Measurements from ENCODE around the gene FBXO31.

Gene FBXO31

DNA sequence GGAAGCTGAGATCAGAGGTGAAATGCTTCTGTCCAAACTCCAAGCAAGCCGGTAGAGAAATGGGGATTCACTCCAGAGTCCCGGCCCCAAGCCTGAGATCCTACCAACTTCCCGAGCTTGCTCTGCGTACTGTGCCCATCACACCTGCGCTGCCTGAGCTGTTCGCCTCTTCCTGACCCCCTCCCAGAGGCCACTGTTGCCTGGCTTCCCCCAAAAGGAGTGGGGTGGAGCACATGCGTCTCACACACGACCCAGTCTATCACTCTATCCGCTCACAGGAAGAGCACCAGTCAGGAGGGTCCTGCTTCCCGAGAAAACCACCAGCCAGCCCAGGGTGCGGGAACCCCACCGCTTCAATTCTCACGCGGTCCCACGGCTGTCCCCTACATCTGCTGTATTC is 52.9 kb downstream of the FBXO31 start:
- Histone ChIP-seq H3K27ac (ENCODE audit: low read length) (no peak overlapping the region), H2AFZ (ENCODE audit: low read depth, low read length) (no peak overlapping the region), H3K79me2 (ENCODE audit: insufficient read depth, low read length) (peaks cover 4% of the 10 kb centered on the region; the same call in 1 of the 2 replicates), H3K4me1 (ENCODE audit: insufficient read depth, low read length) (no peaks in the 10 kb centered on the region), H4K20me1 (ENCODE audit: insufficient read depth, low read length) (peaks cover 30% of the 10 kb centered on the region), H3K9me3 (ENCODE audit: insufficient read depth, low read length, severe bottlenecking) (no peaks in the 10 kb centered on the region), H3K27me3 (ENCODE audit: insufficient read depth, low read length, poor library complexity) (no peaks in the 10 kb centered on the region), H3K4me2 (ENCODE audit: insufficient read depth, low read length) (no peak overlapping the region), H3K4me3 (ENCODE audit: low read depth in 1 of 2, low read length in 2 of 2) (no peak overlapping the region), H3K36me3 (ENCODE audit: insufficient read depth, low read length) (peaks cover 79% of the 10 kb centered on the region), H3K9ac (ENCODE audit: low read depth, low read length) (no peak overlapping the region)
- no peak for TF ChIP-seq EZH2 (IDR thresholded peaks at IDR 0.05; ENCODE audit: borderline replicate concordance, low read depth, low read length, severe bottlenecking)
- TF ChIP-seq, protein P1, sequence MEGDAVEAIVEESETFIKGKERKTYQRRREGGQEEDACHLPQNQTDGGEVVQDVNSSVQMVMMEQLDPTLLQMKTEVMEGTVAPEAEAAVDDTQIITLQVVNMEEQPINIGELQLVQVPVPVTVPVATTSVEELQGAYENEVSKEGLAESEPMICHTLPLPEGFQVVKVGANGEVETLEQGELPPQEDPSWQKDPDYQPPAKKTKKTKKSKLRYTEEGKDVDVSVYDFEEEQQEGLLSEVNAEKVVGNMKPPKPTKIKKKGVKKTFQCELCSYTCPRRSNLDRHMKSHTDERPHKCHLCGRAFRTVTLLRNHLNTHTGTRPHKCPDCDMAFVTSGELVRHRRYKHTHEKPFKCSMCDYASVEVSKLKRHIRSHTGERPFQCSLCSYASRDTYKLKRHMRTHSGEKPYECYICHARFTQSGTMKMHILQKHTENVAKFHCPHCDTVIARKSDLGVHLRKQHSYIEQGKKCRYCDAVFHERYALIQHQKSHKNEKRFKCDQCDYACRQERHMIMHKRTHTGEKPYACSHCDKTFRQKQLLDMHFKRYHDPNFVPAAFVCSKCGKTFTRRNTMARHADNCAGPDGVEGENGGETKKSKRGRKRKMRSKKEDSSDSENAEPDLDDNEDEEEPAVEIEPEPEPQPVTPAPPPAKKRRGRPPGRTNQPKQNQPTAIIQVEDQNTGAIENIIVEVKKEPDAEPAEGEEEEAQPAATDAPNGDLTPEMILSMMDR (IDR thresholded peaks at IDR 0.05; ENCODE audit: borderline replicate concordance, extremely low read depth, low read length, poor library complexity, severe bottlenecking) = no peak
- DNase-seq = no peak
- no peak for ATAC-seq (ENCODE audit: insufficient read depth, low read depth)

- Histone ChIP-seq H3K36me3 (ENCODE audit: insufficient read depth, low read length) (peaks cover 75% of the 10 kb centered on the region), H3K9ac (ENCODE audit: low read depth, low read length) (no peak overlapping the region), H3K4me1 (ENCODE audit: insufficient read depth, low read length) (no peaks in the 10 kb centered on the region), H2AFZ (ENCODE audit: low read depth, low read length) (no peak overlapping the region), H3K27ac (ENCODE audit: low read length) (no peak overlapping the region), H4K20me1 (ENCODE audit: insufficient read depth, low read length) (peaks cover 30% of the 10 kb centered on the region), H3K9me3 (ENCODE audit: insufficient read depth, low read length, severe bottlenecking) (no peaks in the 10 kb centered on the region), H3K27me3 (ENCODE audit: insufficient read depth, low read length, poor library complexity) (no peaks in the 10 kb centered on the region), H3K4me3 (ENCODE audit: low read depth in 1 of 2, low read length in 2 of 2) (no peak overlapping the region), H3K79me2 (ENCODE audit: insufficient read depth, low read length) (peaks cover 5% of the 10 kb centered on the region; the same call in 1 of the 2 replicates), H3K4me2 (ENCODE audit: insufficient read depth, low read length) (no peak overlapping the region)
- DNase-seq (no peak), ATAC-seq (ENCODE audit: insufficient read depth, low read depth) (no peak)
- no peak for TF ChIP-seq EZH2 (IDR thresholded peaks at IDR 0.05; ENCODE audit: borderline replicate concordance, low read depth, low read length, severe bottlenecking)
- TF ChIP-seq, protein P1 (IDR thresholded peaks at IDR 0.05; ENCODE audit: borderline replicate concordance, extremely low read depth, low read length, poor library complexity, severe bottlenecking) = no peak
Observed at GRCh38 chr16:87330257-87330624, 53.3 kb downstream of the FBXO31 start.

DNA sequence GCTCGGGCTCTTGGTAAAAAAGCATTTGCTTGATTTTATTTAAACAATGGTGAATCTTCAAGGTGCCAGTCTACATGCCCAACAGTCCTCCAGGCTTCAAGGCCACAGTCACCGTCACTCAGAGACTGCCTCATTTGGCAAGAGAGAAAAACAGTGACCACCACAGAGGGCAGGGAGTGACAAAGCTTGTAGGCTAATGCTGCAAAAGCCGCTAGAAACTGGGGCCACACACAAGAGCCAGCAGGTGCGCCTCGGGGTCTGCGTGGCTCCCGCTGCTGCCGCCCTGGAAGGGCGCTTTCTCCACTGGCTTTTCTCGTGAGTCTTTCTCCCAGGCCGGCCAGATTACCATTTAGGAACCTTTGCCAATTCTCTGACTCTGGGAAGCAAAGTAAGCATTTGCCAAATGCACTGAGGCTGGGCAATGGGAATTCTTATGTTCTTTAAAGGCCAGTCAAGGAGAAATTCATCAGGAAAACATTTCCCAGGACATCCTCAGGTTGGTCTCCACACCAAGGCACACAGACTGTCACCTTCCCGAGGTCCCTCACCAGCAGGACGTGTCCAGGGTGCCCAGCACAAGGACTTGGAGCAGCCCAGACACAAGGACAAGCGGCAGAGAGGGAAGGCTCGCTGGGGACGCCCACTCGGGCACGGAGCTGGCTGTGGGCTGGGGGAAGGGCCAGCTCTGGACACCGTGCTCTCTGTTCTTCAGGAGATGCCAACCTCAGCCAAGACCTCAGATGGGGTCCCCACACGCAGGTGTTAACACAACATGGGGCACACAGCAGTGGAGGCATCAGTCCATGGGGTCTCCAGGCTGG is 53.9 kb downstream of the FBXO31 start:
- H3K27ac ChIP-seq (ENCODE audit: low read length) = no peak overlapping the region
- peaks cover 31% of the 10 kb centered on the region for H4K20me1 ChIP-seq (ENCODE audit: insufficient read depth, low read length)
- no peaks in the 10 kb centered on the region for H3K9me3 ChIP-seq (ENCODE audit: insufficient read depth, low read length, severe bottlenecking)
- no peak overlapping the region for H3K9ac ChIP-seq (ENCODE audit: low read depth, low read length)
- H3K4me1 ChIP-seq (ENCODE audit: insufficient read depth, low read length) = no peaks in the 10 kb centered on the region
- no peak overlapping the region for H3K4me2 ChIP-seq (ENCODE audit: insufficient read depth, low read length)
- H2AFZ ChIP-seq (ENCODE audit: low read depth, low read length) = no peak overlapping the region
- DNase-seq (no peak), ATAC-seq (ENCODE audit: insufficient read depth, low read depth) (no peak)
- peaks cover 5% of the 10 kb centered on the region; the same call in 1 of the 2 replicates for H3K79me2 ChIP-seq (ENCODE audit: insufficient read depth, low read length)
- TF ChIP-seq, protein P1 (IDR thresholded peaks at IDR 0.05; ENCODE audit: borderline replicate concordance, extremely low read depth, low read length, poor library complexity, severe bottlenecking) = no peak
- no peak for TF ChIP-seq EZH2 (IDR thresholded peaks at IDR 0.05; ENCODE audit: borderline replicate concordance, low read depth, low read length, severe bottlenecking)
- H3K36me3 ChIP-seq (ENCODE audit: insufficient read depth, low read length) = peaks cover 69% of the 10 kb centered on the region
- no peaks in the 10 kb centered on the region for H3K27me3 ChIP-seq (ENCODE audit: insufficient read depth, low read length, poor library complexity)
- no peak overlapping the region for H3K4me3 ChIP-seq (ENCODE audit: low read depth in 1 of 2, low read length in 2 of 2)
